Peyer's patch (tissue), 4 donors: ENCODE data around the gene SLC18A3.

Experiments used
- CTCF ChIP-seq, 6 experiments: fragments of 450-650 bp in 4 of 6; fragments of 200-600 bp in 2 of 6; sonication (generic) in 1 of 6; IDR thresholded peaks; one replicate each; pipeline ENCODE4 v1.5.1; 2017 to 2019; ENCODE audit warnings: antibody characterized with exemption in 6 of 6, mild to moderate bottlenecking in 3 of 6, moderate library complexity in 1 of 6
- POLR2A ChIP-seq, 2 donors: fragments of 450-650 bp; IDR thresholded peaks; one replicate each; pipeline ENCODE4 v1.5.1; 2017; ENCODE audit warnings: antibody characterized with exemption in 2 of 2, mild to moderate bottlenecking in 2 of 2, moderate library complexity in 2 of 2

GRCh38 chr10:49615213-49615612 lies 5.1 kb downstream of the SLC18A3 start:
- no peak for TF ChIP-seq CTCF (IDR thresholded peaks at IDR 0.05)
- TF ChIP-seq POLR2A (IDR thresholded peaks at IDR 0.05) = no peak
